ENCODE measurements around the gene GOLT1A.

The GOLT1A gene

GRCh38 chr1:204194080-204194479, 19.7 kb downstream of the GOLT1A start:
- DNase-seq (ENCODE audit: low read depth in 4 of 4, low spot score in 1 of 4): no peak

DNA sequence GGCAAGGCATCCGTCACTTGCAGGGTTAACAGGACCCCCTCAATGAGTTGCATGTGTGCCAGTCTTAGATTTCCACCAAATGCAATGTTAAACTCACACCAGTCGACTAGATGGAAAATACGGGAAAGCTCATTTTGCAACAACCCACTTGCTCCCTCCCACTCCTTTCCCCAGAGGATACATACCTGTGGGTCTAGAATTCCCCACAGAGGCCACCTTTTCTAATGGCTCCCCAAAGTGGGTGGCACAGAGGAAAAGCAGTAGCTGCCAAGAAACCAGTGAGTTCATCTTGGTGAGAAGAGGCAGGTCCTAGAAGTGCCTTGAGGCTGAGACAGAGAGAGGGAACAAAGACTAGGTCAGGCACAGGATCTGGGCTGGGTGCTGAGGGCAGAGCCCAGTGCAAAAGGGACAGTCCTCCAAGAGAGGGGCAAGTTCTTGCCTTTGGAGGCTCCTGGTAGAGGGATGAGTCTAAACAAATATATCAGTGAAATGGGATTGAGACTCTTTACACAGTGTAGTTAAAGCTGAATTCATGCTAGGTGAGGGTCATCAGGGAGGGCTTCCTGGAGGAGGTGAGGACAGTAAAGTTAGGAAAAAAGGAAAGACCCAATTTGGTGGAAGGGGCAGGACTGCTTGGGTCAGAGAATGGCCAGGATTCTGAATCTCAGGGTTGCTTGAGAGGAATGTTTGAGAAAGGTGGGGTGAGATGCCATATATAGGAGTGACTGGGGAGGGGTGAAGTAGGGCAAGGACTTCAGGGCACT, 21.0 kb downstream of the GOLT1A start:
- DNase-seq (ENCODE audit: low read depth in 4 of 4, low spot score in 1 of 4): no peak

DNA sequence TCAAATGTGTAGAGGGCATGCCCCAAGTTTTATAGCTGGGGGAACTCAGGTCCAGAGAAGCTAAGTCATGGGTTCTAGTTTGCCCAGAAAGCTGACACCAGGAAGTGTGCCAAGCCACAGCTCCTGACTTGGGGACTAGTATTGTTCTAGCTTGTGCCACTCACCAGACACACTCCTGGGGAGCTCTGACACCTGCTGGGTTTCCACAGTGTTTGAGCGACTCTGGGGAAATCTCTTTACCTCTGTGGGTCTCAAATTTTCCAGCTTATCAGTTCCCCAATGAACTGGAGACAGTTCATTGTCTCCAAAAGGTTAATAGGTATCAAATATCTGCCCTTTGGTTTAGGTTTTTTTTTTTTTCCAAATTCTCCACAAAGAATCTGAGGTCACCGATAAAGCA, 21.7 kb downstream of the GOLT1A start:
- DNase-seq (ENCODE audit: low read depth in 4 of 4, low spot score in 1 of 4): no peak

DNA sequence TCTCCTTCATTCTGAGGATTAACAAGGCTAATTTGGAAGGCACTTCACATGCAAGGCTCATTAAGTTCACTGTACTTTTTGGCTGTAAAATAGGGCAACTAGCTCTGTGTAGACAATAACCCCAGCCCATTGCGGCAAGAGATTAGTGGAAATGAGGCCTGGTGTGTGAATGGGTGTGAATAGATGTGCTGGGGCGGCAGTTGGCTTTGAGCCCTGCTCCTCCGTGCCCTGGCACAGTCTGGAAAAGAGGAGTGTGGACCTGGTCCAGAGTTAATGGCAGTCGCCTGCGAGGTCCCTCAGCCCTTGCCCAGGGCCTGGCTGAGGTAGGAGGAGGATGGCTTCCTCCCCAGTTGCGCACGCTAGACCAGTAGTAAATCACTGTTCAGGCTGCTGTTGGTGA, 22.3 kb downstream of the GOLT1A start:
- no peak for DNase-seq (ENCODE audit: low read depth in 4 of 4, low spot score in 1 of 4)

DNA sequence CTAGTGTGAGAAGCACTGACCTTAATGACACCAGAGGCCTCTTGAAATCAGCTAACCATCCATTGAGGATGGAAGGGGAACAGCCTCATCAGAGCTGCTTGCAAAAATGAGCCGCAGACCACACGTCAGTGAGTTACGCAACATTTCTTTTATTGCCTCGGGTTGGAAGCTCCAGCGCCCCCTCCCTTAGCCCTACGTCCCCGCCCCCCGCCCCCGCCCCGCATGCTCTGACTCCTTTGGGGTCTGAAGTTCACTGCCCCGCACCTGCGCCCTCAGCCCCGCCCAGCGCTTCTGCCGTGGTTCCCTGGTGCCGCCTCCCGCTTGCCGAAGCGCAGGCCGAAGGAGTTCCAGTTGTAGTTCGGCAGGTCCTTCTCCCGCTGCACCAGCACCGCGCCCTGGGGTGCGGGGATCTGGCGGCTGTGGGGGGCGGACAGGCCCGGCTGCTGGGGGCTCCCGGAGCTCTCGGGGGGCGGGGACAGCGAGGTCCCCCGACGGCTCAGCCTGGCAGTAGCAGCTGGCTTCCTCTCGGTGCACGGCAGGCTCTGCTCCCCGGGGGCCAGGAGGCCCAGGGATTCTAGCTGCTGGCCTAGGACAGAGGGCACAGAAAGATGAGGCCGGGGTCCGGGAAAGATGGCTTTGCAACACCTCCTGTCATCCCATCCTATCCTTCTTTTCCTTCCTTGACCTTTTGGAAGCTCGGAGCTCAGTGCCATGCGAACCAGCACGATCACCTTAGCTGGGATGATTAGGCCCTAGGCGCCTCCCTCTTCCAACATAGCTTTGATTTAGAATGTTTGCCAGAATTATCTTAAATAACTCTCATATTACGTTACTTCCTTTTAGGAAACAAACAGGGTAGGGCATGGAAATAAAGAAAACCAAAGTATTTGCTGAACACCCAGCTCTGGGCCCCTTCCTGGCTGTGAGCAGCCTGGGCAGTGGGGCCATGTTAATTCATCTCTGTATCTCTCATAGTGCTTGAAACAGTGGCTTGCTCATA, 23.3 kb downstream of the GOLT1A start:
- no peak for DNase-seq (ENCODE audit: low read depth in 4 of 4, low spot score in 1 of 4)

DNA sequence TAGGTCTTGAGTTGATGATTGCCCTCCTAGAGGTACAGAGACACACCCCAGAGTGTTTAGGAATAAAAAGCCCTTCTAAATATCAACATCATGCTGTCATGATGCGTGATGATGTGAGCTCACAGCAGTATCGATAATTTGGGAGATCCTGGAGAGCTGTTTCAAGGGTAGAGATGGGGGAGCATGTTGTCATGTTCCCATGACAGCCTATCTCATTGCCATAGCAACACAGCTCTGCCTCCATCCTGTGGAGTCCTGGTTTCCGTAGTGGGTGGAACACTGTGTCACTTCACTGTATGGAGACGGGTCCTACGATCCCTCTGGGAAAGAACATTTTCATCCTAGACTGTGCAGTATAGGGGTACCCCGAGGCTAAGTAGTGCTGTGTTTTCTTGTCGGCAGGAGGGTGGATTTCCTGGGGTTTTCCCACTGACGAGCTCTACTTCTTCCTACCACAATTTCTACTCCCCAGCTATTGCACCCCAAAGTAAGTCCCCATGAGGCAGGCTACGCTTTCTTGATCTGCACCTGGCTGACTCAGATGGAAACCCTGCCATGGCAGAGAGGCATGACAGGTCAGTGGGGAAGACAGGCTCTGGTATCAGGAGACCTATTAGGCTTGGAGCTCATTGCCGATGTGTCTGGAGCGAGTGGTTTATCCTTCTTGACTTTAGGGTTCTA, 24.7 kb downstream of the GOLT1A start:
- DNase-seq (ENCODE audit: low read depth in 4 of 4, low spot score in 1 of 4): no peak

DNA sequence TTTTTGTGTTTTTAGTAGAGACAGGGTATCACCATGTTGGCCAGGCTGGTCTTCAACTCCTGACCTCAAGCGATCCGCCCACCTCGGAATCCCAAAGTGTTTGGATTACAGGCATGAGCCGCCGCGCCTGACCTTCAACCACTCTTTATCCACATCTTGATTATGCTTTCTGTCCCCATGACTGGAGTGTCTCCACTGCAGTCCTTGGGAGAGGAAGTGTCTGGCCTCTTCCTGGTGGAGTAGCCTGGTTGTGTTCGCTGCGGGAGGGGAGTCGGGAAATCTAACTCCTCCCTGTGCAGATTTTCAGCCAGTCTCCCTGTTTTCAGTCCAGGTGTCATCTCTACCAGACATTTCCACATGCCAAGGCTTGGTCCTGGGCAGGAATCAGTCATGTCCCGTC, 27.2 kb downstream of the GOLT1A start:
- DNase-seq (ENCODE audit: low read depth in 4 of 4, low spot score in 1 of 4): no peak

DNA sequence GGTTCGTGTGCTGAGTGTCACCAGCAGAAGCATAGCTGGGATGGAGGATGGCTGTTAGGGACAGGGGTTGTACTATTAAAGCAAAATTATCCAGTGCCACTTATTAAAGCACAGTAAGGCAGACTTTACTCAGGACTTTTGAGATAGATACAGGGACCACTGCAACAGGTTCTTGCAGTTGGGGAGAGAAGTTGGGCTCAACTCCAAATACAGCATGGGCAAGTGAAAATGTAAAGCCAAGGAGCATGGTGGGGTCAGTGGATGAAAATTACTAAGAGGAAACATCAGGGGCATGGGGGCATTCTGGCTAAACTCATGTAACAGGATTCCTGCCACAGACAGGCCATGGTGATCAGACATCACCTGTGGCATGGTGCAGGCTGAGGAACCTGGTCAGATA, 32.7 kb downstream of the GOLT1A start:
- no peak for DNase-seq (ENCODE audit: low read depth in 4 of 4, low spot score in 1 of 4)

DNA sequence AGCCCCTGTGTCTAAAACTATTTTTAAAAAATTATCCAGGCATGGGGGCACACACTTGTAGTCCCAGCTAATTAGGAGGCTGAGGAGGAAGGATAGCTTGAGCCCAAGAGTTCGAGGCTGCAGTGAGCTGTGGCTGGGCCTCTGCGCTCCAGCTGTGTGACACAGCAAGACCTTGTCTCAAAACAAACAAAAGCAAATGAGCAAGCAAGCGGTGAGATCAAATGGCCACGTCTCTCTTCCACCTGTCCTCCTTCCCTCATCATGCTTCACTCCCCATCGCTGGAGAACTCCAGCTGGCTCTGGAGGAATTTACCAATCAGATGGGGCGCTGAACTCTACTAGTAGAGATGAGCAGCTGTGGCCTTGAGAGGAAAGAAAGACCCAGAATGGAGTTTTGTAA, 33.7 kb downstream of the GOLT1A start:
- DNase-seq (ENCODE audit: low read depth in 4 of 4, low spot score in 1 of 4): no peak

DNA sequence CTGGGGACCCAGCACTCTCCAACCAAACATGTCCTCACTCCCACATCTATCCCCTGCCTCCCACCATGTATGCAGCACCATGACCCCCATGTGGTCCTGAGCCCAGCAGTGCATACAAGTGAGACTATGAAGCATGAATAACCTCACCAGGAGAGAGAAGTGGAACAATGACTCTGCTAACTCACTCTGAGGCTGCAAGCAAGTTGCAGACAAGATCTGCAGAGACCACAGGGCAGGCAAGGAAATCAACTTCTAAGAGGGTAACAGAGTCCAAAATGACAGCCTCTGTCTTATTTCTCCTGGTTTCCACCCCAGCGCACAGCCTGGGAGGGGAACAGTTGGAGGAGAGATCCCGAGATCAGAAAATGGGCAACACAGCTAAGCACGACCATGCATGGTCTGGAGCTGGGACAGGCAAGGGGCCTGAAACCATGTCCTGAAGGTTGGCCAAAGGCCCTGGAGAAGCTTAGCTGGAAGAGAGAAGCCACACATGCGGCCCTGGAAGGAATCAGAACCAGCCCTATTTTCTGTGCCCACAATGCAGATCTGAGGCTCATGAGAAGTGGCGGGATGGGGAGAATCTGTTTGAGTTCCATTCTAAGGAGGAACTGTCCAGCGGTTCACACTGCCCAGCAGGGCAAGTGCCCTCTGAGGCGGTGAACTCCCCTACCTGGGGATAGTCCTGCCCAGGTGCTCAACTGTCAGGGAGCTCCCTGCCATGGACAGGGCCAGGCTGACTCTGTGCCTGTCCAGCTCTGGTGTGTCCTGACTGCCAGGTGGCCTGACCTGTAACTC, 35.1 kb downstream of the GOLT1A start:
- DNase-seq (ENCODE audit: low read depth in 4 of 4, low spot score in 1 of 4): no peak

DNA sequence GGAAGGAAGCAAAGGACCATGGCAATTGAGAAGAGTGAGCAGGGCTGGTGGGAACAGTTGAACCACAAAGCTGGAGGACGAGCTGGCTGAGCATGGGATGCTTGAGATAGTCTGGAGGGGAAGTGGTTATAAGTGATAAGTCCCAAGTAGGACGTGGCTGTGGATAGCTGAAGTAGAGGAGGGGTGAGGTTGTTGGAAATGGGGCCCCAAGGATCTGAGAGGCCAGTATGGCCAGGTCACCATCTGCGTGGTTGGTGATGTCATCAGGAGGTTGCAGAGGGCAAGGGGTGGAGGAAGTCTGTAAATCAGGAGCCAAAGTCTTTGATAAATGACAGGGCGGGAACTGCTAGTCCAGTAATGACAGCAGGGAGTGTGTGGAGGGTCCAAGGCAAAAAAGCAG, 36.7 kb downstream of the GOLT1A start:
- DNase-seq (ENCODE audit: low read depth in 4 of 4, low spot score in 1 of 4): no peak

DNA sequence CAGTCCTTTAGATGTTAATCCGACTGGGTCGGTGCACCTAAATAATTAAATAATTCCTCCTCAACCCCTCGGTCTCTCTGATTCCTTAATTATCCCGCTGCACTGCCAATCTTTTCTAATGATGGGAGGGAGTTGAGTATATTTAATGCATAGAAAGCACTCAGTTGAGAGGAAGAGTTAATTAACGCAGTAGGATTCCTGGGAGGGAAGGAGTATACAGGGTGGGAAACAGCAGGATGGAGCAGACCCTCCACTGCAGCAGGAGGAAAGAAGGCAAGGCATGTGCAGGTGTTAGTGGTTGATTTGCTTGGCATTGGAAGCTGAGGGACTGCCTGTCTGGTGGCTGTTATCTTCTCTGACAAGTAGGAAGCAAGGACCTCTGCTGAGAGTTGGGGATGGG, 37.7 kb downstream of the GOLT1A start:
- DNase-seq (ENCODE audit: low read depth in 4 of 4, low spot score in 1 of 4): no peak

DNA sequence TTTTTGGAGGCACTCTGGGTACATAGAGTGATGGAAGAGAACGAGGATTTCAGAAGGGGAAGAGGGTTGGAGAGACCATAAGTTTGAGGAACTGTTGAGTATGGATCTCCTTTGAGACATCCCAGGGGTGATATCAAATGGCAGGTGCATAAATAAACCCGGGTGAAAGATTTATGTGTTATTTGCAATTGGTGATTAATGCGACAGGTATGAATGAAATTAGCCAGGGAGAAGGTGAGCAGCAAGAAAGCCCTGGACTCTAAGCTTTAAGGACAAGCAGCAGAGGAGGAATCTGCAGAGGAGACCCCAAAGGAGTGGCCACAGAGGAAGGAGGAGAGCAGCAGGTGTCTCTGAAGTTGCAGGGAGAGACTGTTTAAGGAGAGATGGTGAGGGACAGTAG, 38.8 kb downstream of the GOLT1A start:
- no peak for DNase-seq (ENCODE audit: low read depth in 4 of 4, low spot score in 1 of 4)

GRCh38 chr1:204172404-204173029, 41.3 kb downstream of the GOLT1A start:
- no peak for DNase-seq (ENCODE audit: low read depth in 4 of 4, low spot score in 1 of 4)

- DNase-seq (ENCODE audit: low read depth in 4 of 4, low spot score in 1 of 4): no peak
Observed at GRCh38 chr1:204171751-204172178, 42.0 kb downstream of the GOLT1A start.

DNA sequence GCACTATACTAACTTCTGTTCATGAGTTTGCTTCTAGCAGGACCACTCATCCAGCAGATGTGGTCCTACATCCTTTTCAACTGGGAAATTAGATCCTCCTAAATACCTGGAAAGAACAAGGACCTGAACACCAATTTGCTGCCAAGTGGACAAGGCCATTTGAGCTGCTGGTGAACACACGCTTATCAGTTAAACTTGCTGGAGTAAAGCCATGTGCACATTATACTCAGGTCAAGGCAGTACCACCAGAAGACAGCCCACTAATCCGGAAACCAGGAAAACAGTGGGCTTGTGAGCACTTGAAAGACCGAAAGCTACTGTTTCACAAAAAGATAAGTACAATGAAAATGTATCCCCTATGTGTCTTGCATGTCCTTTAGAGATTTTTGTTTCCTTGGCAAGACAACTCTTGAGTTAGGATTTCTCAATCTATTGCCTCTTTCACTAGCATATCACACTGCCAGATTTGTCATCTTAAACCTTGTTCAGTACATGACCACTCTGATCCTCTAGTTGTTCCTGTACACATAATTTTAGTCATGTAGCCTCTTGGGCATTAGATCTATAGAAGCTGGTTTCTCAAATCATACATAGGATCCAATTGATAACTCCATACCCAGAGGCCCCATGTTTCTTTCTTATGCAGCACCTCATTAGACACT, 43.2 kb downstream of the GOLT1A start:
- DNase-seq (ENCODE audit: low read depth in 4 of 4, low spot score in 1 of 4): no peak

GRCh38 chr1:204169858-204170257, 43.9 kb downstream of the GOLT1A start:
- DNase-seq (ENCODE audit: low read depth in 4 of 4, low spot score in 1 of 4): no peak

GRCh38 chr1:204167730-204168129, 46.1 kb downstream of the GOLT1A start:
- no peak for DNase-seq (ENCODE audit: low read depth in 4 of 4, low spot score in 1 of 4)

GRCh38 chr1:204166219-204166618, 47.6 kb downstream of the GOLT1A start, which contains the start of gene REN:
REN (minus strand) TSS chr1:204166337; CDS start chr1:204166293, 44 bp downstream.
- DNase-seq (ENCODE audit: low read depth in 4 of 4, low spot score in 1 of 4): no peak
